HG03135 (cell line): ENCODE data around the gene GOLIM4.
"Not testable (repeated sequence)": the region's sequence is repeated elsewhere in the genome, so short reads cannot be mapped to it uniquely, and the experiment has no call there.

Experiments
- ATAC-seq: cut with Tn5 transposase; IDR thresholded peaks from one replicate; pipeline ENCODE4 v1.9.1; 2021; ENCODE audit warnings: mild to moderate bottlenecking, moderate library complexity; ENCODE audit not compliant: unreplicated experiment

The GOLIM4 gene

GRCh38 chr3:168095611-168096209, at the start of gene GOLIM4:
Gene GOLIM4, minus strand, starts transcription at chr3:168095924. Its CDS starts 639 bp downstream, at chr3:168095285.
- ATAC-seq: peak; percentile 86

- ATAC-seq: no peak
These were observed 45.8 kb upstream of the GOLIM4 start for GRCh38 chr3:168141405-168141998.

- no peak for ATAC-seq
These were observed 44.2 kb upstream of the GOLIM4 start for GRCh38 chr3:168139947-168140346.

- no peak for ATAC-seq
These were observed 42.7 kb upstream of the GOLIM4 start for GRCh38 chr3:168138421-168138820.

GRCh38 chr3:168134931-168135330, 39.2 kb upstream of the GOLIM4 start:
- no peak for ATAC-seq

- ATAC-seq: not testable (repeated sequence)
These were observed 34.5 kb upstream of the GOLIM4 start for GRCh38 chr3:168130250-168130649.

- not testable (repeated sequence) for ATAC-seq
These were observed 32.7 kb upstream of the GOLIM4 start for GRCh38 chr3:168128463-168128862.

GRCh38 chr3:168127466-168127865, 31.7 kb upstream of the GOLIM4 start:
- ATAC-seq: no peak

GRCh38 chr3:168124791-168125190, 29.1 kb upstream of the GOLIM4 start:
- no peak for ATAC-seq

- ATAC-seq: no peak
These were observed 28.6 kb upstream of the GOLIM4 start for GRCh38 chr3:168124291-168124690.

- no peak for ATAC-seq
These were observed 27.8 kb upstream of the GOLIM4 start for GRCh38 chr3:168123201-168124176.

- ATAC-seq: no peak
These were observed 25.7 kb upstream of the GOLIM4 start for GRCh38 chr3:168121184-168122017.

- ATAC-seq: no peak
These were observed 22.2 kb upstream of the GOLIM4 start for GRCh38 chr3:168117853-168118313.

GRCh38 chr3:168117059-168117458, 21.3 kb upstream of the GOLIM4 start:
- no peak for ATAC-seq

GRCh38 chr3:168116279-168116678, 20.6 kb upstream of the GOLIM4 start:
- no peak for ATAC-seq

- ATAC-seq: no peak
These were observed 18.1 kb upstream of the GOLIM4 start for GRCh38 chr3:168113848-168114247.

GRCh38 chr3:168112894-168113293, 17.2 kb upstream of the GOLIM4 start:
- no peak for ATAC-seq

GRCh38 chr3:168104361-168104760, 8.6 kb upstream of the GOLIM4 start:
- ATAC-seq: no peak

- ATAC-seq: no peak
These were observed 7.1 kb upstream of the GOLIM4 start for GRCh38 chr3:168102735-168103410.
